RWPE1 (cell line): Measurements from ENCODE around the gene BNC2.

Experiments used
- CTCF ChIA-PET: fragments of 350-600 bp; sonication (Branson Sonifier 250); formaldehyde crosslinking; extraction: SDS; loops from one replicate; lab custom pipeline; 2021; lab: Yijun Ruan, JAX
- POLR2A ChIA-PET: fragments of 400-600 bp; formaldehyde crosslinking; extraction: SDS; loops from one replicate; lab custom pipeline; 2020; ENCODE audit warnings: antibody characterized with exemption; ENCODE audit not compliant: low non-redundant PET; lab: Yijun Ruan, JAX
- DNase-seq: peaks from one replicate; pipeline ENCODE4 v3.0.0; 2012; ENCODE audit warnings: low spot score
- H3K27ac ChIP-seq: fragments of 450-650 bp; 2 replicates; pipeline ENCODE4 v1.5.1; 2017
- TF ChIP-seq, protein P1 (sequence below): fragments of 450-650 bp; conservative IDR thresholded peaks from 2 replicates; pipeline ENCODE4 v1.5.1; 2017; ENCODE audit warnings: low read depth, mild to moderate bottlenecking

The BNC2 gene

DNA sequence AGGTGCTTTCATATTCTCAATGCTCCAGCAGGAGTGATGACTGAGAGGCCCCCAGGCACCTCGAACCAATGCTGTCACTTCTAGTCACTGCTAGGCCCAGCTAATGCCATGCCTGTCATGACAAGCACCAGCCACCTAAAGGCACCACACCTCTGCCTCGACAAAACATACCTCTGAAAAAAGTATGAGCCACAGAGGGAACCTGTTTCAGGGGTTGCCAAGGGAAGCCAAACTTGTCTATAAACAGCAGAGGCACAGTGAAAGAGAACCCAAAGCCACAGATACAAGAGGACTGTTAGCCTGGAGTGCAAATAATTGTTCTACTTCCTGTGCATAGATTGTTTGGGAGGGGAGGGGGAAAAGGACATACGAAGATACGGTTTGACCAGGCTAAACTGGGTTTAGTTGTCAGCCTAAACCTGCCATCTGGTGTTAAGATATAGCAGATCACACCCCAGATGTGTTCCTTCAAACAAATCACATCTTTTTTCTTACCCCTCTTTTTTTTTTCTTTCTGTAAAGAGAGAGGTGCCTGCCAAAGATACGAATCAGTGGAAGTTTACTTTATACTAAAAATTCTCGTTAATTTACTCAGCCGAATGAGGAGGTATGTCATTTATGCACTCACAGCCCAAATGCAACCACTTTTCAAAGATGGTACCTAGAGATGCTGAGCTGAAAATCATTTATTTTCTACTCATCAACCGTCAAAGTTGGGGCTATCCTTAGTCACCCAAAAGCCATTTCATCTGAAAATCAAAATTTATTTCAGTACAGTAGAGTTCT is 45.7 kb downstream of the BNC2 start:
- ChIA-PET CTCF (interaction anchor here (0.6 to 0.8 kb wide), 3 partner anchors 213 to 536 kb away, joined by 3 read pairs; no protein-coding TSS in a partner anchor), POLR2A (no interaction called here)
- TF ChIP-seq, protein P1, sequence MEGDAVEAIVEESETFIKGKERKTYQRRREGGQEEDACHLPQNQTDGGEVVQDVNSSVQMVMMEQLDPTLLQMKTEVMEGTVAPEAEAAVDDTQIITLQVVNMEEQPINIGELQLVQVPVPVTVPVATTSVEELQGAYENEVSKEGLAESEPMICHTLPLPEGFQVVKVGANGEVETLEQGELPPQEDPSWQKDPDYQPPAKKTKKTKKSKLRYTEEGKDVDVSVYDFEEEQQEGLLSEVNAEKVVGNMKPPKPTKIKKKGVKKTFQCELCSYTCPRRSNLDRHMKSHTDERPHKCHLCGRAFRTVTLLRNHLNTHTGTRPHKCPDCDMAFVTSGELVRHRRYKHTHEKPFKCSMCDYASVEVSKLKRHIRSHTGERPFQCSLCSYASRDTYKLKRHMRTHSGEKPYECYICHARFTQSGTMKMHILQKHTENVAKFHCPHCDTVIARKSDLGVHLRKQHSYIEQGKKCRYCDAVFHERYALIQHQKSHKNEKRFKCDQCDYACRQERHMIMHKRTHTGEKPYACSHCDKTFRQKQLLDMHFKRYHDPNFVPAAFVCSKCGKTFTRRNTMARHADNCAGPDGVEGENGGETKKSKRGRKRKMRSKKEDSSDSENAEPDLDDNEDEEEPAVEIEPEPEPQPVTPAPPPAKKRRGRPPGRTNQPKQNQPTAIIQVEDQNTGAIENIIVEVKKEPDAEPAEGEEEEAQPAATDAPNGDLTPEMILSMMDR: no peak
- no peak overlapping the region for H3K27ac ChIP-seq
- peak; percentile 20 for DNase-seq

DNA sequence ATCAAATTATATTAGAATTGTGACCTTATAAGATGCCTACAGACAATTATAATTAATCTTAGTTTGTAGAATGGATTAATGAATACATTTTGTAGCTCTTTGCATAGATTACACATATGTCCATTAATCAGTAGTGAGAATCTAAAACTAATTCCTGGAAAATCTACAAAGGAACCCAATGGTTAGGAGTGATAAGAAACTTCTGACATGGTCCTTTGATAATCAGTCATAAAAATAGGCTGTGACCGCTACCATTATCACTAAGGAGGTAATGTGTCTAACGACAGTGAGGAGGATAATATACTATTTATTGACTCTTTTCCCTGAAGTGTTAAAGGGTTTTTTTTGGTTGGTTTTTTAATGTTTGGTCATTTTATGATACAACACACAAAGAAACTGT is 46.6 kb downstream of the BNC2 start:
- CTCF ChIA-PET: interaction anchor here (0.8 kb wide), 1 partner anchor 391 kb away, joined by 3 read pairs; no protein-coding TSS in a partner anchor
- no peak overlapping the region for H3K27ac ChIP-seq
- POLR2A ChIA-PET: no interaction called here
- TF ChIP-seq, protein P1: no peak
- no peak for DNase-seq

GRCh38 chr9:16821344-16821743 is 49.1 kb downstream of the BNC2 start:
- ChIA-PET CTCF (no interaction called here), POLR2A (no interaction called here)
- no peak for DNase-seq
- no peak overlapping the region for H3K27ac ChIP-seq
- TF ChIP-seq, protein P1: no peak

DNA sequence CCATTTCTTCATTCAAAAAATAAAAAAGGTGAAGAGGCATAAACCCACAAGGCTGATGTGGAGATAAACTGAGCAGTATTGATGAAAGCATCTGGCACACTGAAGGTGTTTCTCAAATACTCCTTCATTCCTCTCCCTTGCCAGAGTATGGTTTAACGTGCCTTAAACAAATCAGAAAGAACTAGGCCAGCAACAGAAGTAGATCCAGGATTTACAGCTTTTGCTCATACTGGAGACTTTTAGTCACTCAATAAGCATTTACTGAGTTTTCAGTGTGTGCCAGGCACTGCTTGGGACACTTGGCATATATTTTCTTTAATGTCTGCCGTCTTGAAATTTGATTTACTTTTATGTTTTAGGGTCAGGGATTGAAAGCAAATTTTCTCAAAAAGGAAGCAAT is 53.0 kb downstream of the BNC2 start:
- H3K27ac ChIP-seq: no peak overlapping the region
- TF ChIP-seq, protein P1: no peak
- no peak for DNase-seq
- POLR2A ChIA-PET: no interaction called here
- CTCF ChIA-PET: interaction anchor here (0.6 kb wide), 1 partner anchor 49 kb away, joined by 3 read pairs; no protein-coding TSS in a partner anchor

- no peak for DNase-seq
- TF ChIP-seq, protein P1: no peak
- H3K27ac ChIP-seq: no peak overlapping the region
- ChIA-PET POLR2A (no interaction called here), CTCF (no interaction called here)
Measured at GRCh38 chr9:16817002-16817401, 53.5 kb downstream of the BNC2 start.

- POLR2A ChIA-PET: no interaction called here
- no peak for DNase-seq
- CTCF ChIA-PET: no interaction called here
- TF ChIP-seq, protein P1: no peak
- H3K27ac ChIP-seq: no peak overlapping the region
Measured at GRCh38 chr9:16816011-16816410, 54.5 kb downstream of the BNC2 start.
